ENCODE results near the gene DIRAS1. TPM values are rescaled to one million over a fixed set of nuclear protein-coding genes. Genes with fewer than 3 reads are reported as not detected.

The DIRAS1 gene
- total and polyA plus RNA-seq, 3 experiments from 2014 or later = 0.18 TPM; not detected in 2

DNA sequence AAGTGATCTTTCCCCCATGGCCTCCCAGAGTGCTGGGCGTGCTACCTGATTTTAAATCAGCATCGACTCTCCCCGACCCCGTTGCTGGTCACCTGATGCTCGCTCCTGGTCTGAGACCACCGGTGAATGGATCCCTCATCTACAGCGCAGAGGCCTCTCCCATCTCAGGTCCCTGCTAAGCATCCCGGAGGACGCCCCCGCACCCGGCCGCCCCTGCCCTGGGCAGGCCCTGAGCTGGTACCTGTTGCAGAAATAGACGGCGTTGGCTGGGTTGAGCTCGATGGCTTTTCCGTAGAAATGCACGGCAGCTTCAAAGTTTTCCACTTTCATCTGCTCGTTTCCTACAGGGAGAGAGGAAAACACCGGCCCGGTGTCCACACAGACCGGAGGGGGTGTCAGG is 43.8 kb upstream of the DIRAS1 start:
- Histone ChIP-seq H3K27me3 (ENCODE audit: insufficient read depth, low read length, poor library complexity, severe bottlenecking) (no peaks in the 10 kb centered on the region), H3K4me1 (ENCODE audit: insufficient read depth, low read length) (no peaks in the 10 kb centered on the region), H3K27ac (ENCODE audit: low read depth, low read length) (no peak overlapping the region), H3K9me3 (ENCODE audit: low read length) (no peaks in the 10 kb centered on the region), H3K4me3 (ENCODE audit: low read length) (no peak overlapping the region), H3K36me3 (ENCODE audit: insufficient read depth, low read length) (peaks cover 10% of the 10 kb centered on the region)
- POLR2A ChIA-PET = no interaction called here
- DNase-seq = no peak
- Mint-ChIP-seq H3K9me3 (no peaks in the 10 kb centered on the region), H3K36me3 (peaks cover 0 to 66% (median 1%) of the 10 kb centered on the region in 3 donors), H3K4me3 (no peak overlapping the region), H3K4me1 (peaks cover under 1 to 1% (median under 1%) of the 10 kb centered on the region in 3 donors), H3K27ac (no peak overlapping the region), H3K27me3 (no peaks in the 10 kb centered on the region)
- CTCF ChIA-PET = no interaction called here

DNA sequence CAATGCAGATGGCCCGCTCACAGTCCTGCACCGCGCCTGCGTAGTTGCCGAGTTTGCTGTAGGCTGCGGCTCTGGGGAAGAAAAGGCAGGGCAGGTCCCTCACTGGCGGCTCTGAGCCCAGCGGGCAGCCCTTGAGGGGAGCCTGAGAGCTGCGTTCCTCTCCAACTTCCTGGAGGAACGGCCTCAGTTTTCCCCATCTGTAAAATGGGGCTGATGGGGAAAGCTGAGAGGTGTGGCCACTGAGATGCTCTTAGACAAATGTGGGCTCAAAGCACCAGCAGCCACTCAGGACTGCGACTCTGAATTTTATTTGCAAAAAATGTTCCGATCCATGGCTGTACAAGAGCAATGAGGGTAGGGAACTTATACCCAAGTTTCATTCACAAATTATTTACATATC is 42.5 kb upstream of the DIRAS1 start:
- DNase-seq = no peak
- no peaks in the 10 kb centered on the region for H3K27me3 Mint-ChIP-seq
- no peak overlapping the region for H3K4me3 Mint-ChIP-seq
- peaks cover 0 to 73% (median 1%) of the 10 kb centered on the region in 3 donors for H3K36me3 Mint-ChIP-seq
- Histone ChIP-seq H3K4me3 (ENCODE audit: low read length) (no peak overlapping the region), H3K27me3 (ENCODE audit: insufficient read depth, low read length, poor library complexity, severe bottlenecking) (no peaks in the 10 kb centered on the region), H3K9me3 (ENCODE audit: low read length) (no peaks in the 10 kb centered on the region), H3K4me1 (ENCODE audit: insufficient read depth, low read length) (no peaks in the 10 kb centered on the region), H3K27ac (ENCODE audit: low read depth, low read length) (no peak overlapping the region), H3K36me3 (ENCODE audit: insufficient read depth, low read length) (peaks cover 10% of the 10 kb centered on the region)
- CTCF ChIA-PET = no interaction called here
- H3K9me3 Mint-ChIP-seq = no peaks in the 10 kb centered on the region
- no peak overlapping the region for H3K27ac Mint-ChIP-seq
- POLR2A ChIA-PET = no interaction called here
- peaks cover 2 to 13% (median 12%) of the 10 kb centered on the region in 3 donors for H3K4me1 Mint-ChIP-seq

DNA sequence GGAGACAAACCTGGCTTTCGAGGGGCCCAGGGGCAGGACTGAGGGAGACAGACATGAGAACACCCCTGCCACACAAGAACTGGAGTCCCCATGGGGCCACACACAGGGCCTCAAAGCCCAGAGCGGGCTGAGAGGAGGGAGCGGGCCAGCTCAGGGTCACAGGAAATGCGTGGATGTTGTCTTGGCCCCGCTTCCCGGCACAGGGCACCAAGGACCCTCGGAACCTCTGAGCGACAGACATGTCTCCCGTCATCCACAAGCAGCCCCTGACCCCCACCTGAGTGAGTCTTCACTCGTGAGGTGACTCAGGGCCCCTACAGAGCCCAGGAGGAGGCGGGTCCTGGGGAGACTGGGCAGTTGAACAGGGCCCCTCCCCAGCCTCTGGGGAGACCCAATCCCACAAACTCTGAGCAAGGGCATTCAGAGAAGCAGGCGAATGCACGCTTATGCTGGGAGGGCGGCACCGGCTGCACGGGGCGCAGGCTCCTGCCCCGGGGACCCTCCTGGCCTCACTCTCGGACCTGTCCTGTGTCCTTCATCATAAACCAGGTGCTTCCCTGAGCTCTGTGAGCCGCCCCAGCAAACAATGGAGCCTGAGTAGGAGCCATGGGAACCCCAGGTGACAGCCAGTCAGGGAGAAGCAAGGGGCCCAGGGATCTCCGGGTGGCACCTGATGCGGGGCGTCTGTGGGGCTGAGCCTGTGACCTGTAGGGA is 41.8 kb upstream of the DIRAS1 start:
- POLR2A ChIA-PET = no interaction called here
- peak overlapping the region in 1 of 8 donors; percentile 86 for H3K27ac Mint-ChIP-seq

DNA sequence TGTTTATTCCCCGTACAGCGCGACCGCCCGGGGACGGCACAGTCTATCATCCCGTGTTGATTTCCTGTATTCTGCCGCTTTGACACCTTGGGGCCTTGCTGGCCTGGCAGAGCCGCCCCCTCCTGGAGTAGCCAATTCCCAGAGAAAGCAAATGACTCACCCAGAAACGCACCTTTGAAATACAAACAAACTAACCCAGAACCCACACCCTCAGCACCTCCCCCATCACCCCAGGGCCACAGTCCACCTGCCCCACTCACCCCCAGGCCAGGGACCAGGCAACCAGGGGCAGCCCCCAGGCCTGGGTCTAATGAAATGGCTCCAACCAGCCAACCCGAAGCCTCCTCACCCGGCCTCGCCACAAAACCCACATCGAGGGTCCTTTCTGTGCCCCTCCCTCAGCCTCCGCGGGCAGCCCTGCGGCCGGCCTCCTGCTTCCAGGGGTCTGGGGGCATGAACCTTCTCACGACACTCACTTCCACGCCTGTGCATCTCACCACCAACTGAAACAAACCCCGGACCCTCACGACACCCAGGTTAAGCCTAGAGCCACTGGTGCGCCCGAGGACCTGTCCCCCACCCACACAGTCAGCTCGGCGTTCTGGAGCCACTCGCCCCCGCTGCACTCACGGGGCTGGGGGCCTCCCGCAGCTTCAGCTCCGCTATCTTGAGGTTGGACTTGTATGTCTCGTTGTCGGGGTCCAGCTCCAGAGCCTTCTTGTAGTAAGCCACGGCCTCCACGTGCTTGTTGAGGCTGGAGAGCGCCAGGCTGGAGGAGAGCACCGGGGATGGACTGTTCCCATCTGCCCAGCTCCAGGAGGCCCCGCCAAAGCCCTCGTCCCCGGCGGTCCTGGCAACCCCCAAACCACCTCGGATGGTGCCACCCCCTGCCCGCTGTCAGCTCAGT is 41.0 kb upstream of the DIRAS1 start:
- ChIA-PET POLR2A (no interaction called here), CTCF (no interaction called here)
- no peaks in the 10 kb centered on the region for H3K27me3 ChIP-seq (ENCODE audit: insufficient read depth, low read length, poor library complexity, severe bottlenecking)
- Mint-ChIP-seq H3K27me3 (no peaks in the 10 kb centered on the region), H3K4me3 (no peak overlapping the region), H3K27ac (no peak overlapping the region), H3K4me1 (peaks cover 2 to 14% (median 12%) of the 10 kb centered on the region in 3 donors), H3K36me3 (peaks cover 0 to 73% (median 1%) of the 10 kb centered on the region in 3 donors), H3K9me3 (no peaks in the 10 kb centered on the region)
- peaks cover 10% of the 10 kb centered on the region for H3K36me3 ChIP-seq (ENCODE audit: insufficient read depth, low read length)
- no peak for DNase-seq
- H3K4me3 ChIP-seq (ENCODE audit: low read length) = no peak overlapping the region
- no peaks in the 10 kb centered on the region for H3K9me3 ChIP-seq (ENCODE audit: low read length)
- H3K27ac ChIP-seq (ENCODE audit: low read depth, low read length) = no peak overlapping the region
- no peaks in the 10 kb centered on the region for H3K4me1 ChIP-seq (ENCODE audit: insufficient read depth, low read length)

More for the DNA sequence above, 41.8 kb upstream of the DIRAS1 start:
- H3K4me1 ChIP-seq (ENCODE audit: insufficient read depth, low read length) = no peaks in the 10 kb centered on the region
- H3K27ac ChIP-seq (ENCODE audit: low read depth, low read length) = no peak overlapping the region
- Mint-ChIP-seq H3K36me3 (peaks cover 0 to 74% (median 1%) of the 10 kb centered on the region in 3 donors), H3K4me1 (peaks cover 2 to 14% (median 12%) of the 10 kb centered on the region in 3 donors), H3K4me3 (no peak overlapping the region), H3K9me3 (no peaks in the 10 kb centered on the region), H3K27me3 (no peaks in the 10 kb centered on the region)
- H3K9me3 ChIP-seq (ENCODE audit: low read length) = no peaks in the 10 kb centered on the region
- H3K4me3 ChIP-seq (ENCODE audit: low read length) = no peak overlapping the region
- H3K27me3 ChIP-seq (ENCODE audit: insufficient read depth, low read length, poor library complexity, severe bottlenecking) = no peaks in the 10 kb centered on the region
- CTCF ChIA-PET = no interaction called here
- H3K36me3 ChIP-seq (ENCODE audit: insufficient read depth, low read length) = peaks cover 10% of the 10 kb centered on the region
- no peak for DNase-seq

DNA sequence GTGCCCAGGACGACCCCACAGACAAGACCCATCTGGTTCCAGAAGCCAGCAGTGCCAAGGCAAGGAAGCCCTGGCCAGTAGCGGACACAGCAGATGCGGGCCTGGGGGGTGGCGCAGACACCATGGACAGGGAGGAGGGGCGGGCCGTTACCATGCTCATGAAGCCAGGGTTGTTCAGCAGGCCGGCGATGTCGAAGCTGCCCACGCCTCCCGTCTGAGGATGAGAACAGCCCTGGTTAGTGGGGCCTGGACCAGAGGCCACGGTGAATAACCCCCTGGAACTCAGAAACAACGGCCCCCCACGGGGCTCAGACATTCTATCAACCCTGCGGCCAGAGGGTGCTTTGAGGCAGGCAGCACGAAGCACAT is 40.1 kb upstream of the DIRAS1 start:
- CTCF ChIA-PET = no interaction called here
- no peak for DNase-seq
- peaks cover 3% of the 10 kb centered on the region for H3K36me3 ChIP-seq (ENCODE audit: insufficient read depth, low read length)

DNA sequence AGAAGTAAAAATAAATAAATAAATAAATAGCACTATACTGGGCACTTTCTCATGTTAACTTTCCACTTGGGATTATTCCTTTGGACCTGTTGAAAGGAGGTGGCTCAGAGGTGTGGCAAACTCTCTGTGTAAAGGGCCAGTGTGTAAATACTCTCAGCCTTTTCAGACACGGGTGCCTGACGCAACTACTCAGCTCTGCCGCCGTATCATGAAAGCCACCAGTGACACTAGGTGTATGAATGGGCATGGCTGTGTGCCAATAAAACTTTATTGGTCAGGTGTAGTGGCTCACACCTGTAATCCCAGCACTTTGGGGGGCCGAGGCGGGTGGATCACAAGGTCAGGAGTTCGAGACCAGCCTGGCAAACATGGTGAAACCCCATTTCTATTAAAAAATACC is 38.8 kb upstream of the DIRAS1 start:
- no peaks in the 10 kb centered on the region for H3K36me3 ChIP-seq (ENCODE audit: insufficient read depth, low read length)
- H3K27ac ChIP-seq (ENCODE audit: low read depth, low read length) = no peak overlapping the region
- Mint-ChIP-seq H3K27ac (peak overlapping the region in 1 of 8 donors; percentile 47), H3K27me3 (no peaks in the 10 kb centered on the region), H3K36me3 (peaks cover 2 to 73% (median 4%) of the 10 kb centered on the region in 3 donors), H3K4me1 (peaks cover 2 to 14% (median 12%) of the 10 kb centered on the region in 3 donors), H3K4me3 (no peak overlapping the region), H3K9me3 (no peaks in the 10 kb centered on the region)
- ChIA-PET POLR2A (interaction anchor here (0.7 kb wide), 1 partner anchor 57 kb away, joined by 5 read pairs; no protein-coding TSS in a partner anchor), CTCF (interaction anchor here (1.2 kb wide), 1 partner anchor 190 kb away, joined by 3 read pairs; no protein-coding TSS in a partner anchor)
- DNase-seq = no peak
- no peaks in the 10 kb centered on the region for H3K4me1 ChIP-seq (ENCODE audit: insufficient read depth, low read length)
- H3K27me3 ChIP-seq (ENCODE audit: insufficient read depth, low read length, poor library complexity, severe bottlenecking) = no peaks in the 10 kb centered on the region
- no peaks in the 10 kb centered on the region for H3K9me3 ChIP-seq (ENCODE audit: low read length)
- no peak overlapping the region for H3K4me3 ChIP-seq (ENCODE audit: low read length)

More for the DNA sequence above, 40.1 kb upstream of the DIRAS1 start:
- Mint-ChIP-seq H3K36me3 (peaks cover 0 to 70% (median 1%) of the 10 kb centered on the region in 3 donors), H3K4me3 (no peak overlapping the region), H3K27ac (no peak overlapping the region), H3K27me3 (no peaks in the 10 kb centered on the region), H3K4me1 (peaks cover 2 to 14% (median 12%) of the 10 kb centered on the region in 3 donors), H3K9me3 (no peaks in the 10 kb centered on the region)
- H3K27me3 ChIP-seq (ENCODE audit: insufficient read depth, low read length, poor library complexity, severe bottlenecking) = no peaks in the 10 kb centered on the region
- no peaks in the 10 kb centered on the region for H3K9me3 ChIP-seq (ENCODE audit: low read length)
- H3K4me3 ChIP-seq (ENCODE audit: low read length) = no peak overlapping the region
- POLR2A ChIA-PET = no interaction called here
- no peaks in the 10 kb centered on the region for H3K4me1 ChIP-seq (ENCODE audit: insufficient read depth, low read length)
- no peak overlapping the region for H3K27ac ChIP-seq (ENCODE audit: low read depth, low read length)

DNA sequence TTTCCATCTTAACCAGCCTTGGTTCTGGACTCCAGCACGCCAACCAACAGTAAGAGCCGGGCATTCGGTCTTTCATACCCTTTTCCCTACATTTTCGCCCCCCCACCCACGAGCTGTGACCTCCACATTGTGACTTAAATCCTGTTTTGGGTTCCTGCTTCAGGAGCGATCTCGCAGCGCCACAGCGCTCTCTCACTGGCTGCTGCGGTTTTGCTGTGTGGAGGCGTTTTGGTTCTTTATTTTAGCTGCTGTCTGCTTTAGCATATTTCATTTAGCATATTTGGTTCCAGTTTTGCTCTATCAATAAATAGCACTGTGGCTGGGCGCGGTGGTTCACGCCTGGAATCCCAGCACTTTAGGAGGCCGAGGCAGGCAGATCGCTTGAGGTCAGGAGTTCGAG is 38.2 kb upstream of the DIRAS1 start:
- H3K9me3 ChIP-seq (ENCODE audit: low read length) = no peaks in the 10 kb centered on the region
- Mint-ChIP-seq H3K4me1 (peaks cover 2 to 14% (median 12%) of the 10 kb centered on the region in 3 donors), H3K4me3 (peak overlapping the region in 2 of 7 donors; percentile 36 to 43), H3K9me3 (no peaks in the 10 kb centered on the region), H3K27me3 (no peaks in the 10 kb centered on the region), H3K36me3 (peaks cover 2 to 75% (median 4%) of the 10 kb centered on the region in 3 donors), H3K27ac (peak overlapping the region in 5 of 8 donors; percentile 15 to 82 (median 52))
- no peak overlapping the region for H3K27ac ChIP-seq (ENCODE audit: low read depth, low read length)
- no peaks in the 10 kb centered on the region for H3K4me1 ChIP-seq (ENCODE audit: insufficient read depth, low read length)
- CTCF ChIA-PET = interaction anchor here (1.0 to 1.2 kb wide), 2 partner anchors 9 to 191 kb away, joined by 3 to 4 read pairs; no protein-coding TSS in a partner anchor
- H3K4me3 ChIP-seq (ENCODE audit: low read length) = no peak overlapping the region
- no peak for DNase-seq
- no peaks in the 10 kb centered on the region for H3K36me3 ChIP-seq (ENCODE audit: insufficient read depth, low read length)
- H3K27me3 ChIP-seq (ENCODE audit: insufficient read depth, low read length, poor library complexity, severe bottlenecking) = no peaks in the 10 kb centered on the region
- POLR2A ChIA-PET = no interaction called here
